AG09319 (cell line): ENCODE results near the gene CPA4.

ENCODE experiments used
- DNase-seq: peaks from one replicate; pipeline ENCODE4 v3.0.0-alpha.2; 2010; ENCODE audit warnings: low read depth; ENCODE audit errors: extremely low read depth
- TF ChIP-seq, protein P1 (sequence below): IDR thresholded peaks from 2 replicates; pipeline ENCODE4 v1.5.1; 2011; ENCODE audit warnings: low read depth, mild to moderate bottlenecking, inconsistent platforms, low read length, moderate library complexity

Gene CPA4

DNA sequence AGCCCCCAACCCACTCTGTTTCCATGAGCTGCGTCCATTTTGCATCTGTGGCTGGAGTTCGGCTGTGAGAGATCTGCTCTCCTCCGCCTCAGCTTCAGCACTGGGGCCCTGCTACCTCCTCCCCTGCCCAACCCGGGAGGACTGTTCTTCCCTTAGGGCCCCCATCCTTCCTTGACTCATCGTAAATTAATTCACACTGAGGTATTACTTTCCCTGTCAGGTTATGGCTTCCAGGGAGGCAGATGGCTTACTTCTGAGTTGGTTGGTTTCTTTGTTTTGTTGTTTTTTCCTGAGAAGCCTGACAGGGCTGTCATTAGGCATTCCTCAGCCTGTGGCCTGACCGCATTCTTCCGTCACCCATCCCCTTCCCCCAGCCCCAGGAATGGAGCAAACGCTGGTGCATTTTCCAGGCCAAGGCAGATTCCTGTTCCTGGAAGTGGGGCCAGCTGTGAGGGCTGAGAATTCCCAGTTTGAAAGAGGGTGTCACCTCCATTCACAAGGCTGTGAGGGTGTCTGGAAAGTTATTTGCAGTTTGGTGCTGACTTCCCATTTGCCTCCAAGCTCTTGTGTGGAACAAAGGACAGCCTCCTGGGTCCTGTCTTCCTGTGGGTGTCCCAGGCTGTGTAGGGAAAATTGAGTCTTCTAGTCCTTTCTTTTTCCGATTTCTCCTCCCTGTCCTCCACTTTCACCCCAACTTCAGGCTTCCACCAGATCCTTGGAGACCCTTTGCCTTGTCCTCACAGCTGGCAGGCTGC, 63.3 kb downstream of the CPA4 start:
- DNase-seq = peak; percentile 78
- TF ChIP-seq, protein P1, sequence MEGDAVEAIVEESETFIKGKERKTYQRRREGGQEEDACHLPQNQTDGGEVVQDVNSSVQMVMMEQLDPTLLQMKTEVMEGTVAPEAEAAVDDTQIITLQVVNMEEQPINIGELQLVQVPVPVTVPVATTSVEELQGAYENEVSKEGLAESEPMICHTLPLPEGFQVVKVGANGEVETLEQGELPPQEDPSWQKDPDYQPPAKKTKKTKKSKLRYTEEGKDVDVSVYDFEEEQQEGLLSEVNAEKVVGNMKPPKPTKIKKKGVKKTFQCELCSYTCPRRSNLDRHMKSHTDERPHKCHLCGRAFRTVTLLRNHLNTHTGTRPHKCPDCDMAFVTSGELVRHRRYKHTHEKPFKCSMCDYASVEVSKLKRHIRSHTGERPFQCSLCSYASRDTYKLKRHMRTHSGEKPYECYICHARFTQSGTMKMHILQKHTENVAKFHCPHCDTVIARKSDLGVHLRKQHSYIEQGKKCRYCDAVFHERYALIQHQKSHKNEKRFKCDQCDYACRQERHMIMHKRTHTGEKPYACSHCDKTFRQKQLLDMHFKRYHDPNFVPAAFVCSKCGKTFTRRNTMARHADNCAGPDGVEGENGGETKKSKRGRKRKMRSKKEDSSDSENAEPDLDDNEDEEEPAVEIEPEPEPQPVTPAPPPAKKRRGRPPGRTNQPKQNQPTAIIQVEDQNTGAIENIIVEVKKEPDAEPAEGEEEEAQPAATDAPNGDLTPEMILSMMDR = no peak

DNA sequence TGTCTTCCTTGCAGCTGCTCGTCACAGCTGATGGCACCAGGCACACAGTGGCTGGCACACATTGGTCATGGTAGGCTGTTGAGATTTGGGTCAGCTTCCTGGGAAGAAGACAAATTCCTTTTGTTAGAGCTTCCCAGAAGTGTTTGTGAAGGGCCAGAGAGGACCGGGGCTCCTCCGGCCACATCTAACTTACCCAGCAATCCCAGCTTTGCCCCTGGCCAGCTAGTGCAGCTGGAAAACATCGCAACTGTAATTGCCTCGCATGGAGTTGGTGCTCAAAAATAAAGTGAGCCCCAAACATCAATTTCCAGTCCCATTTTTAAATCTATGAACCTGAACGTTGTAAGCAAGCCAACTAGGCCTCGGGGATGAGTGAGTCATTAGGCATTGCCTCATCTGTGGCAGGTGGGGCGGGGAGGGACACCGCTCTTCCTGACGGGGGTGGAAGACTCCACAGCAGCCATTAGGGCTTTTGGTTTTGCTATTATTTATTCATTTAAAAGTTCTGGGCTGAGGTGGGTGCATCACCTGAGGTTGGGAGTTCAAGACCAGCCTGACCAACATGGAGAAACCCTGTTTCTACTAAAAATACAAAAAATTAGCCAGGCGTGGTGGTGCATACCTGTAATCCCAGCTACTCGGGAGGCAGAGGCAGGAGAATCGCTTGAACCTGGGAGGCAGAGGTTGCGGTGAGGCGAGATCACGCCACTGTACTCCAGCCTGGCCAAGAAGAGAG, 64.1 kb downstream of the CPA4 start:
- TF ChIP-seq, protein P1 = no peak
- peak; percentile 64 for DNase-seq

DNA sequence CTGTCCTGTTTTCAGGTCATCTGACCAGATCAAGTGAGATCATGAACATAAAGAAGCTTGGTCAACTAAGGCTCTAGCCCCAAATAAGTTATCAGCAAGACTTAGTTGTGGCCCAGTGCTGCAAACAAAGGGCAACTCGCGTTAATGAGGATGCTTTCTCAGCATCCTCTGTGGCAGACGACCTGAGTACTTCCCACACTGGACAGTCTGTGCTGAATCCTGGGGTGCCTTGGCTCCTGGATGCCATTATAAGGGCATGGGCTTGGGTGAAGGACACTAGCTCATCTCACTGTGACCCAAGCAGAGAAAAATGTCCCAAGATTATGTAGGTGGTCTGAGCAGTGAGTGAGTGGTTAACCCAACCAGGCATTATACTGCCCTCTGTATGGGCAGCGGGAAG, 65.5 kb downstream of the CPA4 start:
- TF ChIP-seq, protein P1 = no peak
- no peak for DNase-seq

DNA sequence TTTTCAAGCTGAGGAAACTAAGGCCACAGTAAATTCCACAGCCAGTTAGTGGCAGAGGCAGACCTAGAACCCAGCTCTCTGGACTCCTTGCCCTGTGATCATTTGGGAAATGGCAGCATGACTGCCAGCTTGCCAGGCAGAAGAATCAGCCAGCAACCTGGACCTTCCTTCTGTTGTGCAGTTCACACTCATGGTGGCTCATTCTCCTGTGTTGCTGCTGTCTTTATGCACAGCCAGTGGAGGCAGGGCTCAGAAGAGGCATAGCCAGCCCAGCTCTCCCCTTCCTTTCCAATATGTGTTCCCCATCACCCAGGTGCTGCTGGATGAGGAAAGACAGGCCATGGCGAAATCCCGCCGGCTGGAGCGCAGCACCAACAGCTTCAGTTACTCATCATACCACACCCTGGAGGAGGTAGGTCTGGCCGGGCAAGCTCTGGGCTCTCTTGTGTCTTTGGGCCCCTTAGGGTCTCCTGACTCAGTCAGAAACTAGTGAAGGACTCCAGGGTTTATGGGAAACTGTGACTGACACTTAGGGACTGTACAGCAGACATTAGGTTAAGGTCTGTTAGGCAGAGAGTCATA, 66.4 kb downstream of the CPA4 start:
- DNase-seq = no peak
- TF ChIP-seq, protein P1 = no peak

DNA sequence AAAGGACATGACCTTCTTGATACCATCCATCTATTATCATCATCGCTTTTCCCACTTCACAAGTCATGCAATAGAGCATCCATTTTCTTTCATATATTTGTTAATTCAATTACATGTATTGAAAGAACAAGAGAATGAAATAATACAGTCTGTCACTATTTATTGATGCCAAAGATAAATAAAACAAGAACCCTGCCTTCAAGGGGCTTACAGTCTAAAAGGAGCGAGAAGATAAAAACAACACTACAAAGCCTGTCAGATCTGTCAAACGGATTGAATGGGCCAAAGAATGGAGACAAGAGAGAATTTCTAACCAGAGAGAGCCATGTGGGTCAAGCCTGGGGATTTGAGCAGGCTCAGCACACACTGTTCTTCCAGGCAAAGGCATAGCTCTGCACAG, 67.6 kb downstream of the CPA4 start:
- no peak for DNase-seq
- TF ChIP-seq, protein P1 = no peak

DNA sequence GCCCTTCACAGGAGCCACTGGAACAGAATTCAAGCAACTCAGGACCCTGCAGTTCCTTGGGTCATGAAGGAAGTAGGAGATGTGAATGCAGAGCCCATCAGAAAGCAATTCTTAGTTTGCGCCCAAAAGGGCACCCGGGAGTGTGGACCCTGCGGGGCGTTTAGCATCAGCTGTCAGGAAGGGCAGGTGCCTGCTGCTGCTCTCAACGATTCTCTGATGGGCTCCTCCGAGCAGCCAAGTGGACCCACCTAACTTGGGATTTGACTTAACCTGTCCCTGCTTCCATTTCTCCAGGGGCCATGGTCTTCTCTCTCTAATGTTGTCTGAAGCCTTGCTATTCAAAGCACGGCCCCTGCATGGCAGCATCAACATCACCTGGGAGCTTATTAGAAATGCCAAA, 68.7 kb downstream of the CPA4 start:
- DNase-seq = no peak
- TF ChIP-seq, protein P1 = no peak

DNA sequence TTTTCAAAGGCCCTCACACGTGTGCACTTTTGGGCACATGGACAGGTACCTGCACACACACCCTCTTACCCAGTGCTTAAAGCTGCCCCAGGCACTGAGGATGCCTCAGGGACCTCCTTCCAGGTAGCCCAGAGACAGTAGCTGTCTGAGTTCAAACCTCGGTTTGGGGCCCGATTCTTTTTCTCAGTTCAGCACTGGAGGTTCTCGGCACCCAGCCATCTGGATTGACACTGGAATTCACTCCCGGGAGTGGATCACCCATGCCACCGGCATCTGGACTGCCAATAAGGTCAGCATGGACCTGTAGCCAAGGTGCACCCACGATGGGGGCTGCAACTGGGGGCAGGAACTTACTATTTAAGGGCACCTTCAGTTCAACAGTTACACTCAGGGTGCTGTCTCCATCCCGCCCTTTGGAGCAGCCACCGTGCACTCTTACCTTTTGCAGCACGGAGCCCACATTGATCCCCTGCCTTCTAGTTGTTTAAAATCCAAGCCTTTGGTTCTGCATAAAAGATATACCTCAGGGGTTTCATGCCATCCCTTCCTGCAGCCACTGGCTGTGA, 69.4 kb downstream of the CPA4 start:
- no peak for DNase-seq
- TF ChIP-seq, protein P1 = no peak
